Karpas-422 (cell line): Measurements from ENCODE around the gene PINK1. TPM values are rescaled to one million over a fixed set of nuclear protein-coding genes. Genes with fewer than 3 reads are reported as not detected.

Experiments
- DNase-seq: peaks from one replicate; pipeline ENCODE4 v3.0.0-alpha.2; 2015
- H2AFZ ChIP-seq: fragments of 200-600 bp; sonication (generic); 2 replicates; pipeline ENCODE4 v1.6.1; 2014; ENCODE audit warnings: antibody characterized with exemption, low read length, mixed read lengths
- H3K27ac ChIP-seq: fragments of 200-600 bp; sonication (generic); 2 replicates; pipeline ENCODE4 v1.5.1; 2014; ENCODE audit warnings: mild to moderate bottlenecking, low read length, moderate library complexity
- H3K27me3 ChIP-seq: fragments of 200-600 bp; sonication (generic); 2 replicates; pipeline ENCODE4 v1.6.1; 2014; ENCODE audit warnings: low read length, mixed read lengths
- H3K36me3 ChIP-seq: fragments of 200-600 bp; sonication (generic); 2 replicates; pipeline ENCODE4 v1.6.1; 2014; ENCODE audit warnings: low read length, mixed read lengths; ENCODE audit not compliant: insufficient read depth
- H3K4me1 ChIP-seq: fragments of 200-600 bp; sonication (generic); 2 replicates; pipeline ENCODE4 v1.6.1; 2014; ENCODE audit warnings: mild to moderate bottlenecking, low read length, mixed read lengths
- H3K4me2 ChIP-seq: fragments of 200-600 bp; sonication (generic); 2 replicates; pipeline ENCODE4 v1.6.1; 2014; ENCODE audit warnings: low read length, low read depth, mild to moderate bottlenecking; ENCODE audit not compliant: poor library complexity, severe bottlenecking
- H3K4me3 ChIP-seq: fragments of 200-600 bp; sonication (generic); 2 replicates; pipeline ENCODE4 v1.5.1; 2014; ENCODE audit warnings: mild to moderate bottlenecking, antibody characterized with exemption, low read length, mixed read lengths
- H3K79me2 ChIP-seq: fragments of 200-600 bp; sonication (generic); 2 replicates; pipeline ENCODE4 v1.6.1; 2014; ENCODE audit warnings: mild to moderate bottlenecking, low read length, mixed read lengths
- H3K9ac ChIP-seq: fragments of 200-600 bp; sonication (generic); 2 replicates; pipeline ENCODE4 v1.6.0; 2014; ENCODE audit warnings: low read length
- H3K9me2 ChIP-seq: fragments of 200-600 bp; sonication (generic), shearing (Covaris generic); replicated peaks from 2 replicates; pipeline ENCODE4 v1.6.0; 2014; ENCODE audit warnings: mild to moderate bottlenecking, low read length, moderate library complexity; ENCODE audit not compliant: insufficient read depth
- H3K9me3 ChIP-seq: fragments of 300-700, 200-600 bp; sonication (generic); 2 replicates; pipeline ENCODE4 v1.6.1; 2014; ENCODE audit warnings: low read length, mixed read lengths
- H4K20me1 ChIP-seq: fragments of 200-600 bp; sonication (generic); 2 replicates; pipeline ENCODE4 v1.6.1; 2014; ENCODE audit warnings: mild to moderate bottlenecking, antibody characterized with exemption, low read length, low read depth; ENCODE audit not compliant: insufficient read depth
- total RNA-seq: library from RNA; depleted of rRNA; stranded (reverse); fragments of >200 nt; shearing (Covaris generic); gene quantifications from 2 replicates; pipeline ENCODE4 v1.2.3, GENCODE V29; 2014; ENCODE audit warnings: low replicate concordance

PINK1 gene
- total RNA-seq, 1 experiment from 2014 or later = 4.0 TPM

GRCh38 chr1:20630729-20631128, 2.5 kb upstream of the PINK1 start:
- Histone ChIP-seq H3K79me2 (no peaks in the 10 kb centered on the region), H3K27ac (no peak overlapping the region), H3K4me1 (peaks cover 12% of the 10 kb centered on the region), H3K36me3 (no peaks in the 10 kb centered on the region), H4K20me1 (no peaks in the 10 kb centered on the region), H3K9me3 (no peaks in the 10 kb centered on the region), H3K27me3 (no peaks in the 10 kb centered on the region), H3K4me3 (no peak overlapping the region), H2AFZ (no peak overlapping the region), H3K9me2 (no peaks in the 10 kb centered on the region), H3K4me2 (no peak overlapping the region), H3K9ac (no peak overlapping the region)
- no peak for DNase-seq

DNA sequence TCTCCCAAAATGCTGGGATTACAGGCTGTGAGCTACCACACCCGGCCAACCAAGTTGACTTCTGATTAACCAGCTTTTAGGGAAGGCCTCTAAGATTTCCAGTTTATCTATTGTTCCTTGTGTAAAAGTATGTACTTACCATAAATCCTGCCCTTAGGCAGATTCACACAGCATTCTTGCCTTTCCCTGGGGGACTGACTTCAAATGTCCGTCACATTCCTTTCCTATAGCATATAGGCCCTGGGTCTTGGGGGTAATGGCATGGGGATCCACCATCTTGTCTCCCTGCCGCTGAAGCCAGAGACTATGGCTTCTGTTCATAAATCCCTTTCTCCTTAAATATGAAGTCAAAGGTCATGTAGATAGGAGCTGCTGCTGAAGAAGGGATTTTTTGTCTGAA, 872 bp upstream of the PINK1 start:
- Histone ChIP-seq H3K4me3 (no peak overlapping the region), H3K79me2 (no peaks in the 10 kb centered on the region), H3K36me3 (no peaks in the 10 kb centered on the region), H3K4me1 (peaks cover 12% of the 10 kb centered on the region), H2AFZ (no peak overlapping the region), H3K27ac (no peak overlapping the region), H4K20me1 (no peaks in the 10 kb centered on the region), H3K9me2 (no peaks in the 10 kb centered on the region), H3K27me3 (no peaks in the 10 kb centered on the region), H3K9ac (no peak overlapping the region), H3K9me3 (no peaks in the 10 kb centered on the region), H3K4me2 (no peak overlapping the region)
- DNase-seq = no peak

- Histone ChIP-seq H3K9me3 (no peaks in the 10 kb centered on the region), H3K4me1 (peaks cover 12% of the 10 kb centered on the region), H4K20me1 (no peaks in the 10 kb centered on the region), H3K9me2 (no peaks in the 10 kb centered on the region), H3K27me3 (no peaks in the 10 kb centered on the region), H3K79me2 (no peaks in the 10 kb centered on the region), H3K9ac (peak overlapping the region; percentile 79), H3K27ac (no peak overlapping the region), H3K4me3 (peak overlapping the region; percentile 83), H2AFZ (peak overlapping the region; percentile 75), H3K36me3 (no peaks in the 10 kb centered on the region), H3K4me2 (peak overlapping the region; percentile 98)
- DNase-seq = no peak
These were observed 871 bp downstream of the PINK1 start for GRCh38 chr1:20634065-20634593.

DNA sequence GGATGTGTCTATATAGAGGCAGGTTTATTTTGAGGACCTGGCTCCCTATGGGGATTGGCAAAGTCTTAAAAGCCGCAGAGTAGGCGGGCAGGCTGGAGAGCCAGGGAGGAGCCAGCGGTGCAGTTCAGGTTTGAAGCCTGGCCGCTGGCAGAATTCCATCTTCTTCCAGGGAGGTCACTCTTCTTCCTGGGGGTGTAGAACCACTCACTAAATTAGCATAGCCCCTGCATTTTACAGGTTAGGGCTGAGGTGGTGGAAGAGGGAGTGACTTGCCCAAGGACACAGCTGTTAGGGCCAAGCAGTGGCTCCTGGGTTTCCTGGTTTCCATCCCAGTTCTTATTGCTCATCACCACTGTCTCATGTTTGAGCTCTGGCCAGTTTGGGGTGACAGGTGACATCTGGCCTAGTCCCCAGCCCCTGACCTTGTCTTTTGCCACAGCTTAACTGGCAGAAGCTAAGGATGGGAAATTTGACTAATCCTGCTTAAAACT, 1.4 kb downstream of the PINK1 start:
- Histone ChIP-seq H3K79me2 (no peaks in the 10 kb centered on the region), H4K20me1 (no peaks in the 10 kb centered on the region), H3K4me3 (peak overlapping the region; percentile 83), H3K36me3 (no peaks in the 10 kb centered on the region), H3K9me3 (no peaks in the 10 kb centered on the region), H3K4me2 (peak overlapping the region; percentile 98), H3K9ac (peak overlapping the region; percentile 79), H3K4me1 (peaks cover 12% of the 10 kb centered on the region), H2AFZ (peak overlapping the region; percentile 75), H3K9me2 (no peaks in the 10 kb centered on the region), H3K27ac (no peak overlapping the region), H3K27me3 (no peaks in the 10 kb centered on the region)
- no peak for DNase-seq

- Histone ChIP-seq H3K4me1 (peaks cover 12% of the 10 kb centered on the region), H3K9me2 (no peaks in the 10 kb centered on the region), H4K20me1 (no peaks in the 10 kb centered on the region), H2AFZ (no peak overlapping the region), H3K4me2 (no peak overlapping the region), H3K27ac (no peak overlapping the region), H3K27me3 (no peaks in the 10 kb centered on the region), H3K79me2 (no peaks in the 10 kb centered on the region), H3K9me3 (no peaks in the 10 kb centered on the region), H3K4me3 (no peak overlapping the region), H3K36me3 (no peaks in the 10 kb centered on the region), H3K9ac (no peak overlapping the region)
- DNase-seq = no peak
These were observed 3.6 kb downstream of the PINK1 start for GRCh38 chr1:20636785-20637347.

- Histone ChIP-seq H2AFZ (no peak overlapping the region), H3K9me3 (no peaks in the 10 kb centered on the region), H3K4me2 (no peak overlapping the region), H3K79me2 (no peaks in the 10 kb centered on the region), H4K20me1 (no peaks in the 10 kb centered on the region), H3K27me3 (no peaks in the 10 kb centered on the region), H3K4me1 (no peaks in the 10 kb centered on the region), H3K27ac (no peak overlapping the region), H3K36me3 (no peaks in the 10 kb centered on the region), H3K9me2 (no peaks in the 10 kb centered on the region), H3K4me3 (no peak overlapping the region), H3K9ac (no peak overlapping the region)
- peak; percentile 90 for DNase-seq
These were observed 6.9 kb downstream of the PINK1 start for GRCh38 chr1:20640183-20640597.

DNA sequence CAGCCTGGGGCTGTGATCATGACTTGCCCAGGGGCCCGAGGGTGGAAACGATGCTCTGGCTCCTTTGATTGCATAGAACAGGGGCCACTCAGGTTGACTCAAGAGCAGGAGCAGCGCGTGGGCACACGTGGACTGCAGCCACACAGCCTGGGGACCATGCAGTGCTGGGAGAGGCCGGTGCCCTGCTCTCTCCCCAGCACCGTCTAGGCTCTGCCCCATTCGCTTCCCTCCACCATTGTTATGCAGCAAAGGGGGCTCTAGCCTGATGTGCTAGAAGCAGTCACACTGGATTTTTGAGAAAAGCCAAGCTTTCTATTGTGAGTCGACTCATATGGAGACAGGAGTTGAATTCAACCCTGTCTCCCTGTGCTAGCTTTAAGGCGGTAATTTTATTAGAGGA, 8.7 kb downstream of the PINK1 start:
- no peak overlapping the region for H3K9ac ChIP-seq
- no peaks in the 10 kb centered on the region for H4K20me1 ChIP-seq
- H3K4me3 ChIP-seq = no peak overlapping the region
- H3K79me2 ChIP-seq = no peaks in the 10 kb centered on the region
- H3K9me3 ChIP-seq = no peaks in the 10 kb centered on the region
- no peaks in the 10 kb centered on the region for H3K27me3 ChIP-seq
- no peak overlapping the region for H2AFZ ChIP-seq
- no peaks in the 10 kb centered on the region for H3K36me3 ChIP-seq
- DNase-seq = no peak
- no peak overlapping the region for H3K27ac ChIP-seq
- no peak overlapping the region for H3K4me2 ChIP-seq
- H3K4me1 ChIP-seq = no peaks in the 10 kb centered on the region
- no peaks in the 10 kb centered on the region for H3K9me2 ChIP-seq

- Histone ChIP-seq H3K27me3 (no peaks in the 10 kb centered on the region), H3K4me1 (no peaks in the 10 kb centered on the region), H3K36me3 (no peaks in the 10 kb centered on the region), H3K27ac (no peak overlapping the region), H3K4me3 (no peak overlapping the region), H2AFZ (no peak overlapping the region), H3K9me2 (no peaks in the 10 kb centered on the region), H4K20me1 (no peaks in the 10 kb centered on the region), H3K9me3 (no peaks in the 10 kb centered on the region), H3K79me2 (no peaks in the 10 kb centered on the region), H3K9ac (no peak overlapping the region), H3K4me2 (no peak overlapping the region)
- no peak for DNase-seq
These were observed 9.8 kb downstream of the PINK1 start for GRCh38 chr1:20643080-20643479.
